Right lobe of liver (tissue), 4 donors: ENCODE data around the gene METTL4.

Experiments used
- POLR2A ChIP-seq: fragments of 450-650 bp; IDR thresholded peaks from one replicate; pipeline ENCODE4 v1.6.1; 2017; ENCODE audit warnings: antibody characterized with exemption, mild to moderate bottlenecking
- TF ChIP-seq, protein P1 (sequence below), 4 donors: fragments of 200-600 bp in 3 of 4; fragments of 450-650 bp in 1 of 4; IDR thresholded peaks; one replicate each; pipeline versions ENCODE4 v1.5.1 to v1.8.0; 2016 to 2022; ENCODE audit warnings: antibody characterized with exemption in 4 of 4, mild to moderate bottlenecking in 2 of 4
- donor health status: DM: no; HTN: no; CAD: no.
- donor health status: DM: no; HTN: no; CAD: no.
- donor health status: DM: no; HTN: yes; CAD: no.

GRCh38 chr18:2551425-2551824, 19.9 kb downstream of the METTL4 start:
- TF ChIP-seq, protein P1, sequence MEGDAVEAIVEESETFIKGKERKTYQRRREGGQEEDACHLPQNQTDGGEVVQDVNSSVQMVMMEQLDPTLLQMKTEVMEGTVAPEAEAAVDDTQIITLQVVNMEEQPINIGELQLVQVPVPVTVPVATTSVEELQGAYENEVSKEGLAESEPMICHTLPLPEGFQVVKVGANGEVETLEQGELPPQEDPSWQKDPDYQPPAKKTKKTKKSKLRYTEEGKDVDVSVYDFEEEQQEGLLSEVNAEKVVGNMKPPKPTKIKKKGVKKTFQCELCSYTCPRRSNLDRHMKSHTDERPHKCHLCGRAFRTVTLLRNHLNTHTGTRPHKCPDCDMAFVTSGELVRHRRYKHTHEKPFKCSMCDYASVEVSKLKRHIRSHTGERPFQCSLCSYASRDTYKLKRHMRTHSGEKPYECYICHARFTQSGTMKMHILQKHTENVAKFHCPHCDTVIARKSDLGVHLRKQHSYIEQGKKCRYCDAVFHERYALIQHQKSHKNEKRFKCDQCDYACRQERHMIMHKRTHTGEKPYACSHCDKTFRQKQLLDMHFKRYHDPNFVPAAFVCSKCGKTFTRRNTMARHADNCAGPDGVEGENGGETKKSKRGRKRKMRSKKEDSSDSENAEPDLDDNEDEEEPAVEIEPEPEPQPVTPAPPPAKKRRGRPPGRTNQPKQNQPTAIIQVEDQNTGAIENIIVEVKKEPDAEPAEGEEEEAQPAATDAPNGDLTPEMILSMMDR (IDR thresholded peaks at IDR 0.05): no peak
- no peak for TF ChIP-seq POLR2A
